ENCODE results near the gene RREB1.

RREB1 gene

DNA sequence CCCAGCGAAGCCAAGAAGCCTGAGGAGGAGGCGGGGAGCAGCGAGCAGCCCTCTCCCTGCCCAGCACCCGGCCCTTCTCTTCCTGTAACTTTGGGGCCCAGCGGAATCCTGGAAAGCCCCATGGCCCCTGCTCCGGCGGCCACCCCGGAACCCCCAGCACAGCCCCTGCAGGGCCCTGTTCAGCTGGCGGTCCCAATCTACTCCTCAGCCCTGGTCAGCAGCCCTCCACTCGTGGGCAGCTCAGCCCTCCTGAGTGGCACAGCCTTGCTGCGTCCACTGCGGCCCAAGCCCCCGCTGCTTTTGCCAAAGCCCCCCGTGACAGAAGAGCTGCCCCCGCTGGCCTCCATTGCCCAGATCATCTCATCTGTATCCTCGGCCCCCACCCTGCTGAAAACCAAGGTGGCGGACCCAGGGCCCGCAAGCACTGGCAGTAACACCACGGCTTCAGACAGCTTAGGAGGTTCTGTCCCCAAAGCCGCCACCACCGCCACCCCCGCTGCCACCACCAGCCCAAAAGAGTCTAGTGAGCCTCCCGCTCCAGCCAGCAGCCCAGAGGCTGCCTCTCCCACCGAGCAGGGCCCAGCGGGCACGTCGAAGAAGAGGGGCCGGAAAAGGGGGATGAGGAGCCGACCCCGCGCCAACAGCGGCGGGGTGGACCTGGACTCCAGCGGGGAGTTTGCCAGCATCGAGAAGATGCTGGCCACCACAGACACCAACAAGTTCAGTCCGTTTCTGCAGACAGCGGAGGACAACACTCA, 123.4 kb downstream of the RREB1 start (continued):
- TF ChIP-seq, protein P1, sequence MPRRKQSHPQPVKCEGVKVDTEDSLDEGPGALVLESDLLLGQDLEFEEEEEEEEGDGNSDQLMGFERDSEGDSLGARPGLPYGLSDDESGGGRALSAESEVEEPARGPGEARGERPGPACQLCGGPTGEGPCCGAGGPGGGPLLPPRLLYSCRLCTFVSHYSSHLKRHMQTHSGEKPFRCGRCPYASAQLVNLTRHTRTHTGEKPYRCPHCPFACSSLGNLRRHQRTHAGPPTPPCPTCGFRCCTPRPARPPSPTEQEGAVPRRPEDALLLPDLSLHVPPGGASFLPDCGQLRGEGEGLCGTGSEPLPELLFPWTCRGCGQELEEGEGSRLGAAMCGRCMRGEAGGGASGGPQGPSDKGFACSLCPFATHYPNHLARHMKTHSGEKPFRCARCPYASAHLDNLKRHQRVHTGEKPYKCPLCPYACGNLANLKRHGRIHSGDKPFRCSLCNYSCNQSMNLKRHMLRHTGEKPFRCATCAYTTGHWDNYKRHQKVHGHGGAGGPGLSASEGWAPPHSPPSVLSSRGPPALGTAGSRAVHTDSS (tag by site-specific recombination; IDR thresholded peaks at IDR 0.05) = no peak
- TF ChIP-seq ZNF423 (tag by site-specific recombination; IDR thresholded peaks at IDR 0.05) (no peak), ZNF366 (tag by site-specific recombination; conservative IDR thresholded peaks at IDR 0.05) (no peak), ZNF311 (tag by site-specific recombination; IDR thresholded peaks at IDR 0.05; ENCODE audit: borderline replicate concordance) (no peak)
- TF ChIP-seq, protein P2, sequence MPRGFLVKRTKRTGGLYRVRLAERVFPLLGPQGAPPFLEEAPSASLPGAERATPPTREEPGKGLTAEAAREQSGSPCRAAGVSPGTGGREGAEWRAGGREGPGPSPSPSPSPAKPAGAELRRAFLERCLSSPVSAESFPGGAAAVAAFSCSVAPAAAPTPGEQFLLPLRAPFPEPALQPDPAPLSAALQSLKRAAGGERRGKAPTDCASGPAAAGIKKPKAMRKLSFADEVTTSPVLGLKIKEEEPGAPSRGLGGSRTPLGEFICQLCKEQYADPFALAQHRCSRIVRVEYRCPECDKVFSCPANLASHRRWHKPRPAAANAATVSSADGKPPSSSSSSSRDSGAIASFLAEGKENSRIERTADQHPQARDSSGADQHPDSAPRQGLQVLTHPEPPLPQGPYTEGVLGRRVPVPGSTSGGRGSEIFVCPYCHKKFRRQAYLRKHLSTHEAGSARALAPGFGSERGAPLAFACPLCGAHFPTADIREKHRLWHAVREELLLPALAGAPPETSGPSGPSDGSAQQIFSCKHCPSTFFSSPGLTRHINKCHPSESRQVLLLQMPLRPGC (tag by site-specific recombination; IDR thresholded peaks at IDR 0.05) = no peak

DNA sequence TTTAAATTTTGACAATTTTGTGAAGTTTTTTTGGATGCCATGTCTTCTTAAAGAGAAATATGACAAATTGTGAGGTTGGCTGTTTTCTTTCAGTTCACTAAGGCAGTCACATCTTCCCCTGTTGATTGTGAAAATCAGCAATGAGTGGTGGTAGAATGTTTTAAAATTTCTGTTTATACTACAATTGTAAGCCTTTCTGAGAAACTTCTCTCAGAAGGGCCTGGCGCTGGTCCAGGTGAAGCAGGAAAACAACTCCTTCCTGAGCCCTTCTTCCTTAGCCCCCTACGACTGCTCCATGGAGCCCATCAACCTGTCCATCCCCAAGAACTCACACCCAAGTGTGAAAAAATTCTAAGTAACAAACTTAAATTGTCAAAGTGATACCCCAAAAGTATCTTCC, 124.6 kb downstream of the RREB1 start:
- no peak for TF ChIP-seq GFI1B (tag by site-specific recombination; IDR thresholded peaks at IDR 0.05)
- no peak for TF ChIP-seq GLI2 (tag by site-specific recombination; IDR thresholded peaks at IDR 0.05; ENCODE audit: borderline replicate concordance, low read depth)
- TF ChIP-seq WT1 (tag by site-specific recombination; IDR thresholded peaks at IDR 0.05) = no peak
- TF ChIP-seq ZNF791 (tag by site-specific recombination; IDR thresholded peaks at IDR 0.05) = no peak
- no peak for TF ChIP-seq ZNF239 (tag by site-specific recombination; IDR thresholded peaks at IDR 0.05)
- no peak for TF ChIP-seq ZNF37A (tag by site-specific recombination; IDR thresholded peaks at IDR 0.05)
- TF ChIP-seq, protein P2 (tag by site-specific recombination; IDR thresholded peaks at IDR 0.05) = no peak
- no peak for TF ChIP-seq SP3 (tag by site-specific recombination; IDR thresholded peaks at IDR 0.05)
- TF ChIP-seq, protein P3, sequence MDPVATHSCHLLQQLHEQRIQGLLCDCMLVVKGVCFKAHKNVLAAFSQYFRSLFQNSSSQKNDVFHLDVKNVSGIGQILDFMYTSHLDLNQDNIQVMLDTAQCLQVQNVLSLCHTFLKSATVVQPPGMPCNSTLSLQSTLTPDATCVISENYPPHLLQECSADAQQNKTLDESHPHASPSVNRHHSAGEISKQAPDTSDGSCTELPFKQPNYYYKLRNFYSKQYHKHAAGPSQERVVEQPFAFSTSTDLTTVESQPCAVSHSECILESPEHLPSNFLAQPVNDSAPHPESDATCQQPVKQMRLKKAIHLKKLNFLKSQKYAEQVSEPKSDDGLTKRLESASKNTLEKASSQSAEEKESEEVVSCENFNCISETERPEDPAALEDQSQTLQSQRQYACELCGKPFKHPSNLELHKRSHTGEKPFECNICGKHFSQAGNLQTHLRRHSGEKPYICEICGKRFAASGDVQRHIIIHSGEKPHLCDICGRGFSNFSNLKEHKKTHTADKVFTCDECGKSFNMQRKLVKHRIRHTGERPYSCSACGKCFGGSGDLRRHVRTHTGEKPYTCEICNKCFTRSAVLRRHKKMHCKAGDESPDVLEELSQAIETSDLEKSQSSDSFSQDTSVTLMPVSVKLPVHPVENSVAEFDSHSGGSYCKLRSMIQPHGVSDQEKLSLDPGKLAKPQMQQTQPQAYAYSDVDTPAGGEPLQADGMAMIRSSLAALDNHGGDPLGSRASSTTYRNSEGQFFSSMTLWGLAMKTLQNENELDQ (tag by site-specific recombination; IDR thresholded peaks at IDR 0.05; ENCODE audit: low read depth) = no peak
- no peak for TF ChIP-seq ZNF571 (tag by site-specific recombination; IDR thresholded peaks at IDR 0.05)
- H3K4me1 ChIP-seq (ENCODE audit: control insufficient read depth, insufficient read depth, low read length) = no peaks in the 10 kb centered on the region
- H3K36me3 ChIP-seq (ENCODE audit: control insufficient read depth in 2 of 2, insufficient read depth in 1 of 2, low read length in 2 of 2) = peaks cover 12 to 75% of the 10 kb centered on the region in 2 experiments; a peak in 2 of 3 replicates
- no peaks in the 10 kb centered on the region for H3K9me3 ChIP-seq (ENCODE audit: control insufficient read depth, insufficient read depth, low read depth, low read length)
- ChIA-PET CTCF (interaction anchor here (1.3 kb wide), 1 partner anchor 11 kb away, joined by 5 read pairs; no protein-coding TSS in a partner anchor), POLR2A (no interaction called here)
- no peak overlapping the region for H3K27ac ChIP-seq (ENCODE audit: extremely low read depth, low read depth, low read length)
- H3K4me3 ChIP-seq (ENCODE audit: low read depth, low read length) = no peak overlapping the region

DNA sequence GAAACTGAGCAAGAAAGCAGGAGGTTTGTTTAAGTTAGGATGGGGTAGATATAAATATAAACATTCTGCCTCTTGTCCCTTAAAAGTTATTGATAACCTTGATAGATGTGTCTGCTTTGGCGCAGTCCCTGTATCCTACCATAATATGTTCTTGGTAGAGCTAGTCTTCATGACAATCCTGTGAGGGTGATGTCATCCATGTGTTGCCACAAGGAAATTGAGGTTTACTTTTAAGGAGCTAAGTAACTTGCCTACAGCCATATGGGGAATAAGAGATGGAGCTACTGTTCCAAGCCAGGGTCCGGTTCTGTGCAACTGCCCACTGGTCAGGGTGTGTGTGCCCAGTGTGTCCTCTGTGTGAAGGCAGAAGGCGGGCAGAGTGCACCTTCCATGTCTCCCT, 126.8 kb downstream of the RREB1 start:
- Histone ChIP-seq H3K27ac (ENCODE audit: extremely low read depth, low read depth, low read length) (no peak overlapping the region), H3K36me3 (ENCODE audit: control insufficient read depth in 2 of 2, insufficient read depth in 1 of 2, low read length in 2 of 2) (peaks cover 0 to 58% of the 10 kb centered on the region in 2 experiments; a peak in 2 of 3 replicates), H3K9me3 (ENCODE audit: control insufficient read depth, insufficient read depth, low read depth, low read length) (no peaks in the 10 kb centered on the region), H3K4me3 (ENCODE audit: low read depth, low read length) (no peak overlapping the region), H3K4me1 (ENCODE audit: control insufficient read depth, insufficient read depth, low read length) (no peaks in the 10 kb centered on the region)
- ChIA-PET CTCF (interaction anchor here (0.5 to 1.6 kb wide), 9 partner anchors 9 to 538 kb away, joined by 3 to 9 read pairs (median 4); no protein-coding TSS in a partner anchor), POLR2A (no interaction called here)
- TF ChIP-seq, protein P4, sequence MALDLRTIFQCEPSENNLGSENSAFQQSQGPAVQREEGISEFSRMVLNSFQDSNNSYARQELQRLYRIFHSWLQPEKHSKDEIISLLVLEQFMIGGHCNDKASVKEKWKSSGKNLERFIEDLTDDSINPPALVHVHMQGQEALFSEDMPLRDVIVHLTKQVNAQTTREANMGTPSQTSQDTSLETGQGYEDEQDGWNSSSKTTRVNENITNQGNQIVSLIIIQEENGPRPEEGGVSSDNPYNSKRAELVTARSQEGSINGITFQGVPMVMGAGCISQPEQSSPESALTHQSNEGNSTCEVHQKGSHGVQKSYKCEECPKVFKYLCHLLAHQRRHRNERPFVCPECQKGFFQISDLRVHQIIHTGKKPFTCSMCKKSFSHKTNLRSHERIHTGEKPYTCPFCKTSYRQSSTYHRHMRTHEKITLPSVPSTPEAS (tag by site-specific recombination; IDR thresholded peaks at IDR 0.05) = no peak
- no peak for TF ChIP-seq ZNF629 (tag by site-specific recombination; IDR thresholded peaks at IDR 0.05)
- TF ChIP-seq, protein P5, sequence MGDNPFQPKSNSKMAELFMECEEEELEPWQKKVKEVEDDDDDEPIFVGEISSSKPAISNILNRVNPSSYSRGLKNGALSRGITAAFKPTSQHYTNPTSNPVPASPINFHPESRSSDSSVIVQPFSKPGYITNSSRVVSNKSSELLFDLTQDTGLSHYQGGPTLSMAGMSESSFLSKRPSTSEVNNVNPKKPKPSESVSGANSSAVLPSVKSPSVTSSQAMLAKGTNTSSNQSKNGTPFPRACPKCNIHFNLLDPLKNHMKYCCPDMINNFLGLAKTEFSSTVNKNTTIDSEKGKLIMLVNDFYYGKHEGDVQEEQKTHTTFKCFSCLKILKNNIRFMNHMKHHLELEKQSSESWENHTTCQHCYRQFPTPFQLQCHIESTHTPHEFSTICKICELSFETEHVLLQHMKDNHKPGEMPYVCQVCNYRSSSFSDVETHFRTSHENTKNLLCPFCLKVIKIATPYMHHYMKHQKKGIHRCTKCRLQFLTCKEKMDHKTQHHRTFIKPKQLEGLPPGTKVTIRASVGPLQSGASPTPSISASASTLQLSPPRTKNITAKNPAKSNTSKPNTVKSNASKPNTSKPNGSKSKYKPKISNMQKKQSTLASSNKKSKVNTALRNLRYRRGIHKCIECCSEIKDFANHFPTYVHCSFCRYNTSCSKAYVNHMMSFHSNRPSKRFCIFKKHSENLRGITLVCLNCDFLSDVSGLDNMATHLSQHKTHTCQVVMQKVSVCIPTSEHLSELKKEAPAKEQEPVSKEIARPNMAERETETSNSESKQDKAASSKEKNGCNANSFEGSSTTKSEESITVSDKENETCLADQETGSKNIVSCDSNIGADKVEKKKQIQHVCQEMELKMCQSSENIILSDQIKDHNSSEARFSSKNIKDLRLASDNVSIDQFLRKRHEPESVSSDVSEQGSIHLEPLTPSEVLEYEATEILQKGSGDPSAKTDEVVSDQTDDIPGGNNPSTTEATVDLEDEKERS (tag by site-specific recombination; IDR thresholded peaks at IDR 0.05) = no peak
